IMR-90 (cell line): ENCODE results near the gene NTM. TPM values are rescaled to one million over a fixed set of nuclear protein-coding genes. Genes with fewer than 3 reads are reported as not detected.

Experiments
- ATAC-seq: fragments of 200-7000 bp; cut with Tn5 transposase; 2 replicates; pipeline ENCODE4 v1.9.1; 2020; ENCODE audit warnings: low read depth, mild to moderate bottlenecking, moderate library complexity
- BruUV-seq: library from RNA; stranded (reverse); fragments of 400-500 nt; replicated peaks from 2 replicates; lab custom pipeline; 2021; lab: Mats Ljungman, UMichigan
- CTCF ChIA-PET: fragments of 300-600 bp; formaldehyde crosslinking; extraction: SDS; loops from one replicate; lab custom pipeline; 2021; ENCODE audit warnings: antibody characterized with exemption; lab: Yijun Ruan, JAX
- POLR2A ChIA-PET: fragments of 300-600 bp; sonication (Branson Sonifier 250); formaldehyde crosslinking; loops from one replicate; lab custom pipeline; 2022; ENCODE audit warnings: antibody characterized with exemption; ENCODE audit not compliant: unreplicated experiment; lab: Charles Lee
- DNase-seq: peaks from one replicate; pipeline ENCODE4 v3.0.0; 2013
- H2AFZ ChIP-seq: replicated peaks from 2 replicates; pipeline ENCODE3; 2013; ENCODE audit warnings: low read length, mild to moderate bottlenecking; ENCODE audit not compliant: poor library complexity
- H2AK5ac ChIP-seq: 2 replicates; pipeline ENCODE4 v1.6.1; 2013; ENCODE audit warnings: low read depth, low read length, inconsistent platforms
- H2AK9ac ChIP-seq: replicated peaks from 2 replicates; pipeline ENCODE3; 2013; ENCODE audit warnings: mild to moderate bottlenecking, low read depth, low read length, moderate library complexity; ENCODE audit not compliant: poor library complexity
- H2BK120ac ChIP-seq: 2 replicates; pipeline ENCODE4 v1.6.1; 2013; ENCODE audit warnings: low read depth, low read length, inconsistent platforms
- H2BK15ac ChIP-seq: 3 replicates; pipeline ENCODE4 v1.6.1; 2013; ENCODE audit warnings: low read depth, low read length, inconsistent platforms
- H2BK20ac ChIP-seq: 2 replicates; pipeline ENCODE4 v1.6.1; 2013; ENCODE audit warnings: low read depth, mild to moderate bottlenecking, inconsistent platforms, low read length, moderate library complexity
- H2BK5ac ChIP-seq: 2 replicates; pipeline ENCODE4 v1.6.1; 2013; ENCODE audit warnings: mild to moderate bottlenecking, low read depth, low read length, inconsistent platforms; ENCODE audit not compliant: poor library complexity, severe bottlenecking
- H3K14ac ChIP-seq: replicated peaks from 2 replicates; pipeline ENCODE4 v1.6.1; 2013; ENCODE audit warnings: low read depth, low read length, inconsistent platforms
- H3K18ac ChIP-seq: 2 replicates; pipeline ENCODE4 v1.6.1; 2013; ENCODE audit warnings: low read depth, low read length, control low read depth
- H3K23ac ChIP-seq: 2 replicates; pipeline ENCODE4 v1.6.1; 2013; ENCODE audit warnings: low read depth, low read length, inconsistent platforms
- H3K27ac ChIP-seq: 2 replicates; pipeline ENCODE4 v1.5.1; 2013; ENCODE audit warnings: mild to moderate bottlenecking, control low read depth, low read length; ENCODE audit not compliant: insufficient read depth
- H3K27me3 ChIP-seq: 2 replicates; pipeline ENCODE4 v1.6.1; 2013; ENCODE audit warnings: low read length; ENCODE audit not compliant: control insufficient read depth, insufficient read depth
- H3K36me3 ChIP-seq: 2 replicates; pipeline ENCODE4 v1.6.1; 2013; ENCODE audit warnings: low read length, mixed read lengths; ENCODE audit not compliant: control insufficient read depth, insufficient read depth
- H3K4ac ChIP-seq: 2 replicates; pipeline ENCODE4 v1.6.1; 2013; ENCODE audit warnings: low read depth, low read length, inconsistent platforms
- H3K4me1 ChIP-seq: 2 replicates; pipeline ENCODE4 v1.6.1; 2013; ENCODE audit warnings: low read length, mixed read lengths; ENCODE audit not compliant: control insufficient read depth, insufficient read depth
- H3K4me2 ChIP-seq: 2 replicates; pipeline ENCODE4 v1.6.1; 2013; ENCODE audit warnings: low read depth, mild to moderate bottlenecking, control low read depth, low read length, moderate library complexity
- H3K4me3 ChIP-seq: 2 replicates; pipeline ENCODE4 v1.5.1; 2013; ENCODE audit warnings: low read depth, mild to moderate bottlenecking, control low read depth, low read length, moderate library complexity; ENCODE audit not compliant: insufficient read depth
- H3K56ac ChIP-seq: 2 replicates; pipeline ENCODE4 v1.6.1; 2013; ENCODE audit warnings: low read length, inconsistent platforms; ENCODE audit not compliant: insufficient read depth; ENCODE audit errors: extremely low read depth
- H3K79me1 ChIP-seq, 2 experiments: 2 replicates each; pipeline ENCODE4 v1.6.1; 2013; ENCODE audit warnings: low read length in 2 of 2, inconsistent platforms in 1 of 2, low read depth in 1 of 2
- H3K9ac ChIP-seq: 2 replicates; pipeline ENCODE4 v1.6.1; 2013; ENCODE audit warnings: low read depth, low read length, control low read depth
- H3K9me1 ChIP-seq: 2 replicates; pipeline ENCODE4 v1.6.1; 2013; ENCODE audit warnings: low read length, inconsistent platforms; ENCODE audit not compliant: insufficient read depth
- H3K9me3 ChIP-seq: 2 replicates; pipeline ENCODE4 v1.6.1; 2013; ENCODE audit warnings: low read length; ENCODE audit not compliant: control insufficient read depth, insufficient read depth
- H4K20me1 ChIP-seq: 2 replicates; pipeline ENCODE4 v1.6.1; 2013; ENCODE audit warnings: low read length, inconsistent platforms; ENCODE audit not compliant: insufficient read depth
- H4K5ac ChIP-seq: 2 replicates; pipeline ENCODE4 v1.6.1; 2013; ENCODE audit warnings: mild to moderate bottlenecking, low read depth, low read length, control low read depth
- H4K8ac ChIP-seq, 2 experiments: 2 replicates each; pipeline ENCODE4 v1.6.1; 2013; ENCODE audit warnings: low read depth in 2 of 2, low read length in 2 of 2, control low read depth in 1 of 2, inconsistent platforms in 1 of 2
- H4K91ac ChIP-seq: 2 replicates; pipeline ENCODE4 v1.6.1; 2013; ENCODE audit warnings: low read depth, low read length, inconsistent platforms; ENCODE audit not compliant: insufficient read depth
- BHLHE40 ChIP-seq: fragments of 150-350 bp; IDR thresholded peaks from 2 replicates; pipeline ENCODE4 v1.6.1; 2016; ENCODE audit warnings: mild to moderate bottlenecking, low read depth, low read length
- CEBPB ChIP-seq: IDR thresholded peaks from 2 replicates; pipeline ENCODE4 v1.6.1; 2012; ENCODE audit warnings: low read depth, low read length, improper control_type of control experiment
- CHD1 ChIP-seq: IDR thresholded peaks from 2 replicates; pipeline ENCODE4 v1.6.1; 2012; ENCODE audit warnings: low read depth, low read length, improper control_type of control experiment
- CTCF ChIP-seq: conservative IDR thresholded peaks from 2 replicates; pipeline ENCODE4 v1.5.1; 2012; ENCODE audit warnings: mild to moderate bottlenecking, low read depth, low read length, improper control_type of control experiment
- FOS ChIP-seq: fragments of 150-350 bp; IDR thresholded peaks from 2 replicates; pipeline ENCODE4 v1.6.1; 2016; ENCODE audit warnings: low read depth, low read length
- MAFK ChIP-seq: IDR thresholded peaks from 2 replicates; pipeline ENCODE4 v1.6.1; 2012; ENCODE audit warnings: low read depth, low read length, improper control_type of control experiment
- MAZ ChIP-seq: IDR thresholded peaks from 2 replicates; pipeline ENCODE4 v1.6.1; 2012; ENCODE audit warnings: low read depth, mild to moderate bottlenecking, low read length, improper control_type of control experiment, moderate library complexity, borderline replicate concordance
- MXI1 ChIP-seq: IDR thresholded peaks from 2 replicates; pipeline ENCODE4 v1.6.1; 2012; ENCODE audit warnings: low read depth, mild to moderate bottlenecking, low read length, moderate library complexity, borderline replicate concordance
- NFE2L2 ChIP-seq: fragments of 150-350 bp; IDR thresholded peaks from 2 replicates; pipeline ENCODE4 v1.6.1; 2016; ENCODE audit warnings: low read depth, mild to moderate bottlenecking, low read length
- RAD21 ChIP-seq: IDR thresholded peaks from 2 replicates; pipeline ENCODE4 v1.6.1; 2012; ENCODE audit warnings: low read length, improper control_type of control experiment
- RCOR1 ChIP-seq: IDR thresholded peaks from 2 replicates; pipeline ENCODE4 v1.6.1; 2012; ENCODE audit warnings: mild to moderate bottlenecking, low read length, improper control_type of control experiment; ENCODE audit not compliant: insufficient replicate concordance
- RFX5 ChIP-seq: IDR thresholded peaks from 2 replicates; pipeline ENCODE4 v1.8.0; 2012; ENCODE audit warnings: low read depth, mild to moderate bottlenecking, low read length, moderate library complexity
- SMC3 ChIP-seq: fragments of 150-350 bp; IDR thresholded peaks from 2 replicates; pipeline ENCODE4 v1.6.1; 2016; ENCODE audit warnings: low read depth, mild to moderate bottlenecking, antibody characterized with exemption, low read length, moderate library complexity
- USF2 ChIP-seq: fragments of 150-350 bp; IDR thresholded peaks from 2 replicates; pipeline ENCODE4 v1.6.1; 2017; ENCODE audit warnings: mild to moderate bottlenecking, antibody characterized with exemption, low read length, low read depth
- WGBS, 2 experiments: methylation state at CpG; one replicate each; pipeline versions ENCODE4 v1.1.5 to v1.1.7; 2013; ENCODE audit warnings: missing lambda C conversion rate in 2 of 2; ENCODE audit not compliant: insufficient read length in 1 of 2; ENCODE audit errors: extremely low coverage in 2 of 2; 5-methylcytosine and 5-hydroxymethylcytosine counted together
- dilution Hi-C: fragments of 300-500 bp; cut with HindIII; formaldehyde crosslinking; loops from one replicate; pipeline ENCODE4 v1.14.3; 2018; ENCODE audit warnings: low sequenced_read_pairs; ENCODE audit not compliant: unreplicated experiment
- in situ Hi-C: fragments of 300-500 bp; cut with MboI; formaldehyde crosslinking; loops from 3 replicates; pipeline ENCODE4 v1.14.3; 2019; ENCODE audit warnings: low sequenced_read_pairs, inconsistent platforms, mixed read lengths
- intact Hi-C: fragments of 100-400 bp; cut with micrococcal nuclease; formaldehyde crosslinking; loops from 2 replicates; pipeline ENCODE4 v1.10.0; 2022
- polyA plus RNA-seq, 3 experiments: library from polyadenylated mRNA; depleted of rRNA; stranded (reverse); fragments of >200 nt; gene quantifications; 2 replicates each; pipeline ENCODE4 v1.2.3, GENCODE V29; 2012; ENCODE audit warnings: low replicate concordance in 1 of 3
- total RNA-seq: library from RNA; depleted of rRNA; stranded (reverse); fragments of >200 nt; gene quantifications from 2 replicates; pipeline ENCODE4 v1.2.3, GENCODE V29; 2012

Gene NTM
- total and polyA plus RNA-seq, 2 of the 4 experiments (the other 2 are of a cell fraction) = 19.5 to 25.5 TPM

GRCh38 chr11:131764649-131765048 is 394.2 kb downstream of the NTM start:
- Histone ChIP-seq H3K56ac (no peak overlapping the region), H2BK5ac (no peak overlapping the region), H3K23ac (no peak overlapping the region), H3K4me1 (peaks cover 8% of the 10 kb centered on the region), H3K18ac (no peak overlapping the region), H4K5ac (no peak overlapping the region), H2BK120ac (no peak overlapping the region), H3K27ac (no peak overlapping the region), H3K9me1 (peaks cover 3% of the 10 kb centered on the region), H2AK5ac (no peak overlapping the region), H3K4me2 (no peak overlapping the region), H2BK15ac (no peak overlapping the region), H2AFZ (no peak overlapping the region), H2AK9ac (no peak overlapping the region), H3K4me3 (no peak overlapping the region), H3K79me1 (no peaks in the 10 kb centered on the region), H3K9me3 (no peaks in the 10 kb centered on the region), H4K8ac (no peak overlapping the region), H4K20me1 (no peaks in the 10 kb centered on the region), H3K9ac (no peak overlapping the region), H3K4ac (no peak overlapping the region), H4K91ac (no peak overlapping the region), H2BK20ac (no peak overlapping the region), H3K36me3 (no peaks in the 10 kb centered on the region), H3K14ac (no peak overlapping the region), H3K27me3 (no peaks in the 10 kb centered on the region)
- dilution Hi-C loops = no loop called here
- in situ Hi-C loops = no loop called here
- DNase-seq (no peak), ATAC-seq (no peak)
- intact Hi-C loops = no loop called here
- POLR2A ChIA-PET = no interaction called here
- TF ChIP-seq CHD1 (no peak), MAFK (no peak), CTCF (no peak), RCOR1 (no peak), MAZ (no peak), RAD21 (no peak), CEBPB (no peak), FOS (no peak), MXI1 (no peak), USF2 (no peak), RFX5 (no peak), SMC3 (no peak), BHLHE40 (no peak), NFE2L2 (no peak)
- CTCF ChIA-PET = no interaction called here
- no TSS peak for BruUV-seq
- WGBS, 2 experiments = no CpG with 5 or more reads among the region's 3 CpGs
